Measurements from ENCODE around the gene KLHL29.

DNA sequence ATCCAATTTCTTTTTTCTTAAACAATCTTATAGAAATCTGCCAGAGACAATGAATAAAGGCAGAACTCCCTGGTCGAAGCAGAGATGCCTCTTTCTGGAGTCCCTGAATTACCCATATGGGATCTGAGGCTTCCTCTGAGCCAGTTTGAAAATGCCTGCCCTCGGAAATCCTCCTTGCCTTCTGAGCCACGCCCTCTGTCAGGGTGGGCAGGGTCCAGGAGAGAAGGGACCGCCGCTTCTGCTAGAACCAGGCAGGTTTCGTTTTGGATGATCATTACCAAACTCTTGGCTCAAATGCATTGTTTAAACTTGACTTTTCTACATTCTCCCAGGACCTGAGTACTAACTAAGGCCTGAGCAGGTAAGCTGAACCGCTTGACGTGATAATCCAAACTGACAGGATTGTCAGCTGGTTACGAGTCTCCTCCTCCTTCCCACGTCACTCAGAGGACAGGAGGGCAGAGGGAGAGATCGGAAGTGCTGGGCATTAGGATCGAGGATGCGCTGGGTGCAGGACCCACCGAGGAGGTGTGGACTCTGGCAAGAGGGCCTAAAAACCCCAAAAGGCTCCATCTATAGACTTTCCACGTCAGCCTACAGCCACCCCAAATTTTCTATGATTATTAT, 128.4 kb downstream of the KLHL29 start:
- TF ChIP-seq, protein P1, sequence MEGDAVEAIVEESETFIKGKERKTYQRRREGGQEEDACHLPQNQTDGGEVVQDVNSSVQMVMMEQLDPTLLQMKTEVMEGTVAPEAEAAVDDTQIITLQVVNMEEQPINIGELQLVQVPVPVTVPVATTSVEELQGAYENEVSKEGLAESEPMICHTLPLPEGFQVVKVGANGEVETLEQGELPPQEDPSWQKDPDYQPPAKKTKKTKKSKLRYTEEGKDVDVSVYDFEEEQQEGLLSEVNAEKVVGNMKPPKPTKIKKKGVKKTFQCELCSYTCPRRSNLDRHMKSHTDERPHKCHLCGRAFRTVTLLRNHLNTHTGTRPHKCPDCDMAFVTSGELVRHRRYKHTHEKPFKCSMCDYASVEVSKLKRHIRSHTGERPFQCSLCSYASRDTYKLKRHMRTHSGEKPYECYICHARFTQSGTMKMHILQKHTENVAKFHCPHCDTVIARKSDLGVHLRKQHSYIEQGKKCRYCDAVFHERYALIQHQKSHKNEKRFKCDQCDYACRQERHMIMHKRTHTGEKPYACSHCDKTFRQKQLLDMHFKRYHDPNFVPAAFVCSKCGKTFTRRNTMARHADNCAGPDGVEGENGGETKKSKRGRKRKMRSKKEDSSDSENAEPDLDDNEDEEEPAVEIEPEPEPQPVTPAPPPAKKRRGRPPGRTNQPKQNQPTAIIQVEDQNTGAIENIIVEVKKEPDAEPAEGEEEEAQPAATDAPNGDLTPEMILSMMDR (conservative IDR thresholded peaks at IDR 0.05; ENCODE audit: low read depth, low read length), result no peak
- TF ChIP-seq EZH2 (IDR thresholded peaks at IDR 0.05; ENCODE audit: low read length, unreplicated experiment), result no peak
- TF ChIP-seq EZH2phosphoT487 (IDR thresholded peaks at IDR 0.05; ENCODE audit: borderline replicate concordance, low read length), result no peak
